Type B pancreatic cell (in vitro differentiated cells): ENCODE data around the gene NRP1. TPM values are rescaled to one million over a fixed set of nuclear protein-coding genes. Genes with fewer than 3 reads are reported as not detected.

Experiments used
- DNase-seq: peaks from one replicate; pipeline ENCODE4 v3.0.0; 2021; ENCODE audit warnings: mixed read lengths; ENCODE audit not compliant: unreplicated experiment; ENCODE audit errors: extremely low spot score
- H3K27ac Mint-ChIP-seq: 2 replicates; pipeline ENCODE4 v1.8.0; 2021; ENCODE audit warnings: mild to moderate bottlenecking, mixed read lengths
- H3K27me3 Mint-ChIP-seq: 2 replicates; pipeline ENCODE4 v1.8.0; 2021; ENCODE audit warnings: mixed read lengths
- H3K36me3 Mint-ChIP-seq: 2 replicates; pipeline ENCODE4 v1.8.0; 2021; ENCODE audit warnings: mixed read lengths
- H3K4me1 Mint-ChIP-seq: one replicate; pipeline ENCODE4 v1.8.0; 2021; ENCODE audit warnings: mixed read lengths; ENCODE audit not compliant: unreplicated experiment
- H3K4me3 Mint-ChIP-seq: 2 replicates; pipeline ENCODE4 v1.8.0; 2021; ENCODE audit warnings: mild to moderate bottlenecking, mixed read lengths
- H3K9me3 Mint-ChIP-seq: 2 replicates; pipeline ENCODE4 v1.8.0; 2021; ENCODE audit warnings: mixed read lengths
- CTCF ChIP-seq: fragments of 200-600 bp; sonication (generic); conservative IDR thresholded peaks from 2 replicates; pipeline ENCODE4 v1.5.0; 2021; ENCODE audit warnings: antibody characterized with exemption, mild to moderate bottlenecking
- total RNA-seq: library from RNA; stranded (reverse); gene quantifications from 2 replicates; pipeline ENCODE4 v1.2.1, GENCODE V29; 2021; ENCODE audit warnings: low replicate concordance

Gene NRP1
- total RNA-seq, 1 donor from 2014 or later: 70.7 TPM

GRCh38 chr10:33333260-33334101 lies 986 bp downstream of the NRP1 start:
- Mint-ChIP-seq H3K4me1 (peaks cover 33% of the 10 kb centered on the region), H3K27me3 (peaks cover 11% of the 10 kb centered on the region), H3K36me3 (peaks cover 20% of the 10 kb centered on the region), H3K9me3 (no peaks in the 10 kb centered on the region), H3K4me3 (peak overlapping the region; percentile 90), H3K27ac (peak overlapping the region; percentile 77)
- TF ChIP-seq CTCF: no peak
- no peak for DNase-seq

GRCh38 chr10:33332183-33333065 lies 2.0 kb downstream of the NRP1 start:
- DNase-seq: no peak
- Mint-ChIP-seq H3K4me1 (peaks cover 41% of the 10 kb centered on the region), H3K27me3 (peaks cover 5% of the 10 kb centered on the region), H3K4me3 (peak overlapping the region; percentile 90), H3K36me3 (peaks cover 29% of the 10 kb centered on the region), H3K9me3 (no peaks in the 10 kb centered on the region), H3K27ac (peak overlapping the region; percentile 77)
- TF ChIP-seq CTCF: no peak

GRCh38 chr10:33331379-33331694 lies 3.1 kb downstream of the NRP1 start:
- H3K27ac Mint-ChIP-seq: no peak overlapping the region
- no peaks in the 10 kb centered on the region for H3K27me3 Mint-ChIP-seq
- H3K9me3 Mint-ChIP-seq: no peaks in the 10 kb centered on the region
- H3K36me3 Mint-ChIP-seq: peaks cover 30% of the 10 kb centered on the region
- H3K4me1 Mint-ChIP-seq: peaks cover 38% of the 10 kb centered on the region
- TF ChIP-seq CTCF: no peak
- peak overlapping the region; percentile 90 for H3K4me3 Mint-ChIP-seq
- no peak for DNase-seq

- peaks cover 44% of the 10 kb centered on the region for H3K4me1 Mint-ChIP-seq
- DNase-seq: peak; percentile 88
- peak; percentile 95 for TF ChIP-seq CTCF
- no peak overlapping the region for H3K27ac Mint-ChIP-seq
- no peaks in the 10 kb centered on the region for H3K9me3 Mint-ChIP-seq
- peak overlapping the region; percentile 90 for H3K4me3 Mint-ChIP-seq
- H3K36me3 Mint-ChIP-seq: peaks cover 33% of the 10 kb centered on the region
- no peaks in the 10 kb centered on the region for H3K27me3 Mint-ChIP-seq
These were observed 3.7 kb downstream of the NRP1 start for GRCh38 chr10:33330543-33331378.

GRCh38 chr10:33329178-33329577 lies 5.3 kb downstream of the NRP1 start:
- peaks cover 40% of the 10 kb centered on the region for H3K36me3 Mint-ChIP-seq
- DNase-seq: no peak
- no peak overlapping the region for H3K4me3 Mint-ChIP-seq
- no peak for TF ChIP-seq CTCF
- H3K4me1 Mint-ChIP-seq: peaks cover 47% of the 10 kb centered on the region
- H3K9me3 Mint-ChIP-seq: no peaks in the 10 kb centered on the region
- no peaks in the 10 kb centered on the region for H3K27me3 Mint-ChIP-seq
- H3K27ac Mint-ChIP-seq: no peak overlapping the region
